Measurements from ENCODE around the gene HBG2. TPM values are rescaled to one million over a fixed set of nuclear protein-coding genes. Genes with fewer than 3 reads are reported as not detected.

Gene HBG2
- total RNA-seq, 4 donors from 2014 or later = not detected

- ATAC-seq (no peak), DNase-seq (no peak)
- Histone ChIP-seq H3K36me3 (no peaks in the 10 kb centered on the region), H3K27ac (no peak overlapping the region), H3K9me3 (no peaks in the 10 kb centered on the region), H3K4me3 (no peak overlapping the region), H3K27me3 (no peaks in the 10 kb centered on the region), H3K4me1 (no peaks in the 10 kb centered on the region)
- intact Hi-C loops (cut with DNase I; ENCODE audit: low total_unique reads) (no loop called here), in situ Hi-C loops (cut with MboI; ENCODE audit: low sequenced_read_pairs in 4 of 4) (no loop called here)
- TF ChIP-seq CTCF (IDR thresholded peaks at IDR 0.05 in 4 of 5, conservative IDR thresholded peaks at IDR 0.05 in 1 of 5) (no peak), POLR2A (IDR thresholded peaks at IDR 0.05) (no peak)
Observed at GRCh38 chr11:5283086-5283485, 28.5 kb upstream of the HBG2 start.

GRCh38 chr11:5282628-5283027, 28.0 kb upstream of the HBG2 start:
- H3K4me1 ChIP-seq = no peaks in the 10 kb centered on the region
- intact Hi-C loops (cut with DNase I; ENCODE audit: low total_unique reads) (no loop called here), in situ Hi-C loops (cut with MboI; ENCODE audit: low sequenced_read_pairs in 4 of 4) (no loop called here)
- no peak overlapping the region for H3K27ac ChIP-seq
- DNase-seq = no peak
- no peak overlapping the region for H3K4me3 ChIP-seq
- H3K27me3 ChIP-seq = no peaks in the 10 kb centered on the region
- TF ChIP-seq POLR2A (IDR thresholded peaks at IDR 0.05) (no peak), CTCF (IDR thresholded peaks at IDR 0.05 in 4 of 5, conservative IDR thresholded peaks at IDR 0.05 in 1 of 5) (no peak)
- ATAC-seq = no peak
- H3K9me3 ChIP-seq = no peaks in the 10 kb centered on the region
- H3K36me3 ChIP-seq = no peaks in the 10 kb centered on the region

GRCh38 chr11:5281596-5281995, 27.0 kb upstream of the HBG2 start:
- ATAC-seq (no peak), DNase-seq (no peak)
- Histone ChIP-seq H3K4me3 (no peak overlapping the region), H3K4me1 (no peaks in the 10 kb centered on the region), H3K9me3 (no peaks in the 10 kb centered on the region), H3K27ac (no peak overlapping the region), H3K27me3 (no peaks in the 10 kb centered on the region), H3K36me3 (no peaks in the 10 kb centered on the region)
- in situ Hi-C loops (cut with MboI; ENCODE audit: low sequenced_read_pairs in 4 of 4) (no loop called here), intact Hi-C loops (cut with DNase I; ENCODE audit: low total_unique reads) (no loop called here)
- no peak for TF ChIP-seq CTCF (IDR thresholded peaks at IDR 0.05 in 4 of 5, conservative IDR thresholded peaks at IDR 0.05 in 1 of 5)

GRCh38 chr11:5280582-5281102, 26.1 kb upstream of the HBG2 start:
- in situ Hi-C loops (cut with MboI; ENCODE audit: low sequenced_read_pairs in 4 of 4) (no loop called here), intact Hi-C loops (cut with DNase I; ENCODE audit: low total_unique reads) (no loop called here)
- H3K36me3 ChIP-seq = no peaks in the 10 kb centered on the region
- DNase-seq (no peak), ATAC-seq (peak in 1 of 2 donors; percentile 36)
- TF ChIP-seq POLR2A (IDR thresholded peaks at IDR 0.05) (no peak), CTCF (IDR thresholded peaks at IDR 0.05 in 4 of 5, conservative IDR thresholded peaks at IDR 0.05 in 1 of 5) (no peak)
- no peak overlapping the region for H3K27ac ChIP-seq
- no peaks in the 10 kb centered on the region for H3K27me3 ChIP-seq
- no peaks in the 10 kb centered on the region for H3K4me1 ChIP-seq
- no peak overlapping the region for H3K4me3 ChIP-seq
- H3K9me3 ChIP-seq = no peaks in the 10 kb centered on the region

- no peaks in the 10 kb centered on the region for H3K27me3 ChIP-seq
- no peak overlapping the region for H3K4me3 ChIP-seq
- no peak overlapping the region for H3K27ac ChIP-seq
- no peaks in the 10 kb centered on the region for H3K4me1 ChIP-seq
- TF ChIP-seq POLR2A (IDR thresholded peaks at IDR 0.05) (no peak), CTCF (IDR thresholded peaks at IDR 0.05 in 4 of 5, conservative IDR thresholded peaks at IDR 0.05 in 1 of 5) (no peak)
- intact Hi-C loops (cut with DNase I; ENCODE audit: low total_unique reads) = no loop called here
- H3K9me3 ChIP-seq = no peaks in the 10 kb centered on the region
- DNase-seq (no peak), ATAC-seq (no peak)
- no peaks in the 10 kb centered on the region for H3K36me3 ChIP-seq
- in situ Hi-C loops (cut with MboI; ENCODE audit: low sequenced_read_pairs in 4 of 4) = no loop called here
Observed at GRCh38 chr11:5279471-5280090, 25.0 kb upstream of the HBG2 start.
